GM18526 (cell line): ENCODE results near the gene COL5A1.

Source experiments
- POLR2A ChIP-seq: IDR thresholded peaks from 3 replicates; pipeline ENCODE4 v1.6.1; 2011; ENCODE audit not compliant: insufficient read length; ENCODE audit errors: extremely low read depth

The COL5A1 gene

DNA sequence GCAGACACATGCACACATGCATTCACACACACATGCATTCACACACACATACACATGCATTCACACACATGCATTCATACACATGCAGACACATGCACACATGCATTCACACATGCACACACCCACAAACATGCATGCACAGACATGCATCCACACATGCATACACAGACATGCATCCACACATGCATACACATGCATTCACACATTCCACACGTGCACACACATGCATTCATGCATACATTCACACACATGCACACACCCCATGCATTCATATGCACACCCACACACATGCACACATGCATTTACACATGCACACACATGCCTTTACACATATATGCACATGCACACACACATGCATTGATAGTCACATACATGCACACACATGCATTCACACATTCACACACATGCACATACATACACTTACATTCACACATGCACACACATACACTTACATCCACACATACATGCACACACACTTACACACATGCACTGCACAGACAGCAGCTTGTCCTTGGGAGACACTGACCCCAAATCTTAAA lies 106.4 kb downstream of the COL5A1 start:
- TF ChIP-seq POLR2A, result no peak

DNA sequence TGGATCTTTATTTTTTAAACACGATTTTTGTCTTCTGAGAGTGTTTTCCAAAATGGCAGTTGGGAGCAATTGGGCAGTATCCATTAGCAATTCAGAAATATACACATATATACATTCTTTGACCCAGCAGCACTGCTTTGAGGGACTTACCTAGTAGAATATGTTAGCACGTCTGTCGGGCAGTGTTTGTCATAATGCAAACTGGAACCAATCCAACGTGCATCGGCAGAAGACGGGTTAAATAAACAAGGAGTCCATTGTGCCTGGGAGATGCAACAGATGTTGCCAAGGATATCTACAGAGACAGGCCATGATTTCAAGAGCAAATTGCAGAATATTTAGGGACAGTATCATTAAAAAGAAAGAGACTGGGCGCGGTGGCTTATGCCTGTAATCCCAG lies 107.0 kb downstream of the COL5A1 start:
- no peak for TF ChIP-seq POLR2A

DNA sequence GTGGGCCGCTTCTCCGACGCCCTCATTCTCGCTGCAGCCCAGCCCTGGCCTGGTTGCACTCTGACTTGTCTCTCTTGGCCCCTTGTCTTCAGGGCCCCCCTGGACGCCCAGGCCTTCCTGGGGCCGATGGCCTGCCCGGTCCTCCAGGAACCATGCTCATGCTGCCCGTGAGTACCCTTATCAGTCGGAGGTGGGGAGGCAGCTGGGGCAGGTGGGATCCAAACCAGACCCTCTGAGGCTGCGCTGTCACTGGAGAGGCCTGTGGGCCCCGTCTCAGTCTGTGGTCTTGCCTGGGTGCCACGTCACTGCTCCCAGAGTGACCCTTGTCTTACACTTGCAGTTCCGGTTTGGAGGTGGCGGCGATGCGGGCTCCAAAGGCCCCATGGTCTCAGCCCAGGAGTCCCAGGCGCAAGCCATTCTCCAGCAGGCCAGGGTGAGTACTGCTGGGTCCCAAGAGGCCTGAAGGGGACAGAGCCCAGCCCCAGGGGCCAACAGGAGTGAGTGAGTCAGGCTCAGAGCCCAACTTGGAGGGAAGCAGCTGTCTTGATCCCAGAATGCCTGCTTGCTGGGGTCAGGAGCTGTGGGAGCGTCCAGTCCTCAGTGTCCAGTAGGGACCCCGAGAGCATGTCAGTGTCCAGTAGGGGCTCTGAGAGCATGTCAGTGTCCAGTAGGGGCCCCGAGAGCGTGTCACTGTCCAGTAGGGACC lies 109.0 kb downstream of the COL5A1 start:
- TF ChIP-seq POLR2A, result no peak

DNA sequence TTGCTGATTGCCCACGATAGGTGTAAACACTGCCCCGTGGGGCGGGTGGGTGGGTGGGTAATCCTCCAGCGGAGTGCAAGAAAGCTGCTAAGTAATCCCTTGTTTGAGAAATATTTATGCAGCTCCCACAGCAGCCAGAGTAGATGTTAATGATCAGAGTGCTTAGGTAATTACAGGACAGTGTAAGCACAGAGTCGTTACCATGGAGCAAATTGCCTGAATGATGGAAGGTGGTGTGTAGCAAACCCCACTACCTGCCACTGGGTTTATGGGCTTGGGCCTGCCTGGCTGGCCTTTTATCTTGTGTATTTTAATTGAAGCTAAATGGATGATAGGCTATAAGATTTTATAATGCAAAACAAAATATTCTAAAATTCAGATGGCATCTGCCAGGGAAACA lies 110.0 kb downstream of the COL5A1 start:
- TF ChIP-seq POLR2A, result no peak

DNA sequence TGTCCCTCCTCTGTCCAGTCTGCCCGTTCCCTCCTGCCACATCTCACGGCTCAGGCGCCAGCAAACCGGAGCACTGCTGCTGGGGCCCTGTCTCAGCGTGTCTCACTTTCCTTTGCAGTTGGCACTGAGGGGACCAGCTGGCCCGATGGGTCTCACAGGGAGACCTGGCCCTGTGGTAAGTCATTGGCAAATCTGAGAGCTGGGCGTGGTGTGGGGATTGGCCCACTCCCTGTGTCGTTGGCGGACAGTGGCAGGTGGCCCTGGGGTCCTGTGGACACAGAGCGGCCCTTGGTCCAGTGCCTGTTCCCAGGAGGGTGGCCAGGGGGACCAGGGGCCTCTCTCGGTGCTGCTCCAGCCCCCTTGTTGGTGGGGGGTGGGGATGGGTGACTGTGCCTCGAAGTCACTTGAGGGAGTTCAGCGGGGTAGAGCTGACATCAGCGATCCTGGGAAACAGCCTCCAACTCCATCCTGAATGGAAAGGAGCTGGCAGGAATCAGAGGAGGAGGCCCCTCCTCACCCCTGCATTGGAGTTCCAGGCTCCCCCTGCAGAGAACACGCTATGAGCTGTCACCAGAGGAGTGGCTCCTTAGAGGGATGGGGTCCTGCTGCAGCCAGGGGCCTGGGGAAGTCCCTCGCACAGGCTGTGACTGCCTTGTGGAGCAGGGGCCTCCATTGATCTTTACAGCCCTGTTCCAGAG lies 111.0 kb downstream of the COL5A1 start:
- TF ChIP-seq POLR2A, result no peak

DNA sequence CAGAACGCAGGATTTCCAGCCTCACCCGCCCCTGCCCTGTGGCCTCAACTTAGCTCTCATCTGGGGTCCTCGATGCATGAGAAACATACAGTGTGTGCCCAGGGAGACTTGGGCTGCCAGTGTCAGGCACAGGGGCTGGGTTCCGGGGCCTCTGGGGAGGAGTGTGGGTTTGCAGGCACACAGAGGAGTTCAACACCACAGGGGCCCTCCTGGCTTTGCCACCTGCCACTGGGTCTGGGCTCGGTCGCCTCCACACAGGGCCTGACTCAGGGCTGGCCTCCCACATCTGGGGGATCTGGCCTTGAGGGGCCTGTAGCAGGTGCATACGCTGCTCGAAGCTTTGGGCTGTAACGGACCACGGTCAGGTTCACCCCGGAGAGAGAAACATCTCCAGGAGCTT lies 111.6 kb downstream of the COL5A1 start:
- no peak for TF ChIP-seq POLR2A

DNA sequence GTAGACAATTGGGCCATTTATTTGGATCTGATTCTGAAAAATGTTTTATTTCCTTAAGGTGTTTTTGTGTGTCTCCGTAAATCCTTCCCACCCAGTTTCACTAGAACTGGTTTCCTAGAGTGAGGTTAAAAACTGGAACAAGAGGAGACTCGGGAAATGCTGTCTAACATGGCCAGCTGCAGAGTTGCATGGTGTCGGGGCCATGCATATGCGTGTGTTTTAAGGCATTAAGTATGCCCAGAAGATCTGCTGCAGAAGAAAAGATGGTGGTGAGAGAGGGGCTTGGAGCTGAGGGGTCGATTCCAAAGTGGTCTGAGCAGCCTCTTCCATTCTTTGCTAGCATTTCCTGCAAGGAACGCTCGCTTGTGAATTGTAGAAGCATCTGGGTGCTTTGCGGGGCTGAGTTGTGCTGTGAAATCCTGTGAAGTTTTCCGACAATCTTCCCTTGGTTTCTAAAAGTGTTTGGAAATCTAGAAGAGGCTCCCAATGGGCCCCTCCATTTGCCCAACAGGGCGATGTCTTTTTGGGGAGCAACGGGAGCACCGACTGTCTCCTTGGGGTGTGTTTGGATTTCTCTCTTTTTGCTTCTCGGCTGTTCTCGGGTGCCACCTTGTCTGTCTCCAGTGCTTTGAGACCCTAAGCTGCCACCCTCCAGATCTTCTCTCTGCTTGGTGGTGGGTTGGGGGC lies 113.8 kb downstream of the COL5A1 start:
- no peak for TF ChIP-seq POLR2A

DNA sequence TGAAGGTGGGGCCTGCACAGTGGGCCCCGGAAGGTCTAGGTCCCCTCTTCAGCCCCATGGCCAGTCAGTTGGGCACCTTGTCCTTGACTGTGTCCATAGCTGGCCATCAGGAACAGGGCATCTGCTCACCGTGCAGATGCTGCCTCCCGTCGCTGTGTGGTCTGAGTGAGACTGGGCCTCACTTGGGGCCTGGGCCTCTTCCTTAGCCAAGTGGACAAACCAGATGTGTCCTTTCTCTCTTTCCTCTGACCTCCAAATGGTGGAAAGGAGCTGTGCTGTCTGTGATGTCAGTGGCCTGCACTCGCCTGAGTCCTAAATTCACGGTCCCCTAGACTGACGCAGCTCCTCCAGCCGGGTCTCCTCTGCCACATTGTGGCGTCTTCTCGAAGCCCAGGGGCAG lies 114.5 kb downstream of the COL5A1 start:
- no peak for TF ChIP-seq POLR2A

DNA sequence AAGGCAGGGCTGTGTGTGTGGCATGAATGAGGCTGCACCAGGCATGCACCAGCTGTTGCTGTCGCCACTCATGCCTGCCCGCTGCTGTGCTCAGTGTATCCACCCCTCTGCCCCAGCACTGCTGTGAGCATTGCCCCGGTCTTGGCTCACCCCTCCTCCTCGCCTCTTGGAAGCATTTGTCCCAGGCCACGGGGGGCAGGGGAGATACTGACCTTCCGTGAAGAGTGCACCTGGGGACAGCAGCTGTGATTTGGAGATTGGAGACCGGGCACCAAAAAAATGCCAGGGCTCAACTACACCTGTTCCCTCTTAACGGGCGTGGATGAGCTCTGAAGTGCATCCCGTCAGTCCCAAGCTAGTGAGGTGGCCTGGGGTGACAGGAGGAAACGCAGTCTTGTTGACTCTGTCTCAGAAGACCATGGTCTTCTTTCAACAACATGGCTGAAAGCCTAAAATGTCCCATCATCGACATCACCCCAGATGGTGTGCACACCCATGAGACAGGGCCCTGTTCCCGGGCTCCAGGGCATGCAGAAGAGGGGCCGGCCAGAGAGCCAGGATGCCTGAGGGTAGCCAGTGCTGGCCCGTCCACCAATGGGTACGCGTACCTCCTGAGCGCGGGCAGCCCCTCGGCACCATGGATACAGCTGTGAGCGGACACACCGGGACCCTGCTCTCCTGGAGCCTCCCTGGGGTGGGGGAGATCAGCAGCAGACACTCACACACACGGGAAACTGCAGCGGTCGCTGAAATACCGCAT lies 115.8 kb downstream of the COL5A1 start:
- no peak for TF ChIP-seq POLR2A

DNA sequence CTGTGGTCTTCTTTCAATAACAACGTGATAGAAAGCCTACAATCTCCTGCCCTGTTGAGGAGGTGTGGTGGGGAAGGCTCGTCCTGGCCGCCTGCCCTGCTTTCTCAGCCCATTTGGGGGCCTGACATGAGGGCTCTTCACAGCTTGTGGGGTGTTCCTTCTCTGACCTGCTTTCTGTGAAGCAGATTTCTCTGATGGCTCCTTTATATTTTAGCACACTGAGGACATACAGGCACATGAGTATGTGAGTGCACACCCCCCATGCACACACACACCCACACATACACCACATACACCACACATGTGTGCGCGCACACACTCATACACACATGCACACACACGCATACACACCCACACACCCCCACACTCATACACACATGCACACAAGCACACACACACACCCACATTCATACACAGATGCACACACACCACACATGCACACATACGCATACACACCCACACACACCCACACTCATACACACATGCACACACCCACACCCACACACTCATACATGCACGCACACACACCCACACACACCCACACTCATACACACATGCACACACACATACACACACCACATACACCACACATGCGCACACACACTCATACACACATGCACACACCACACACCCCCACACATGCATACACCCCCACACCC lies 117.5 kb downstream of the COL5A1 start:
- no peak for TF ChIP-seq POLR2A

DNA sequence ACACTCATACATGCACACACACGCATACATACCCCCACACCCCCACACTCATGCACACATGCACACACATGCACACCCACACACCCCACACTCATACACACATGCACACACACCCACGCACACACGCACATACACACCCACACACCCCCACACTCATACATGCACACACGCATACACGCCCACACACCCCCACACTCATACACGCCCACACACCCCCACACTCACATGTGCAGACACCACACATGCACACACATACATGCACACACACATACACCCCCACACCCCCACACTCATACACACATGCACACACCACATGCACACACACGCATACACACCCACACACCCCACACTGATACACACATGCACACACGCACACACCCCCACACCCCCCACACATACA lies 118.3 kb downstream of the COL5A1 start:
- no peak for TF ChIP-seq POLR2A

DNA sequence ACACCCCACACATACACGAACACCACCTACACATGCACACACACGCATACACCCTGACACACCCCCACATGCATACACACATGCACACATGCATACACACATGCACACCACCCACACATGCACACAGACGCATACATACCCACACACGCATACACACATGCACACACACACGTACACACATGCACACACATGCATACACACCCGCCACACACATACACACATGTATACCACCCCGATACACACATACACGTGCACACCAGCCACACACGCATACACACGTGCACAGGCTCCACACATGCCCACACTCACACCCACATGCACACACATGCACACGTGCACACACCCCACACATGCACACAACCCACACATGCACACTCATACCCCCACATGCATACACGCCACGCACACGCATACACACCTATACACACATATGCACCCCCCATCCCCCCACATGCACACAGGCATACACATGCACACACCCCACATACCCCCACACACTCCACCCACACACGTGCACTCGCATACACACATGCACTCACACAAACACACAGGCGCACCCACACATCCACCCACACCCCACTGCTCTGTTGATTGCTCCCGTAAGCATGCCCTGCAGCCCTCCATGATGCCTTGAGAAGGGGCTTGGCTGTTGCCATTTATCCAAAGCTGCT lies 119.3 kb downstream of the COL5A1 start:
- TF ChIP-seq POLR2A, result no peak

DNA sequence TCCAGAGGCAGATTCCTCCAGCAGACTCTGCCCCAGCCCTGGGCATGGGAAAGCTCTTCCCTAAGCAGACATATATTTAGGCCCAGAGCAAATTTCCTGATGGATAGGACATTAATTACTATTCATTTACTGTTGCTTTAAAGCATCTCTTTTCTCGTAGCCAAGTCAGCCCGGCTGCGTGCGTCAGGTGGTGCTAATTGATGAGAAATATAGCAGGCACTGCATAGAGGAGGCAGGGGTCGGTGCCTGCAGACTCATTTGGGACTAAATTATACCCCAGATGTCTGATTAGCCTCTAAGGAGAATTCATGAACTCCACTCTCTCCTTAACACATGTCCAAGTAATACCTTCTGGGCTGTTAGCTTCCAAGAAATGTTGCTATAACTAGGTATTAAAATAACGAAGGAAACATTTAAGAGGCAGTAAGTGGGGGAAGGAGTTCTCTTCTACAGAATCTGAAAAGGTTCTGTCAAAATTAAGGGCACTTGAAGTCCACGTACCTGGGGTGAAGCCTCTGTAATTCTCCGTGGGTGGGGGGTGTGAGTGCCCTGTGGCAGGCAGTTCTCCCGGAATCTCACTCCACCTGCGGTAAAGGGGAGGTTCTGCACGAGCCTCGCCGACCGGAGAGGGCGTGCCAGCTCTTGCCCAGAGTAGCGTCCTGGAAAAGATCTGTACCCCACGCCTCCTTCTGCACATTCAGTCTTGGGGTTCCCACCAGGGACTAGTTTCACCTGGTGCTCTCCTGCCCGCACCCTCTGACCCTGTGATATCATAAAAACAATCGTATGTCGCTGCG lies 123.1 kb downstream of the COL5A1 start:
- no peak for TF ChIP-seq POLR2A
